T-helper 22 cell (primary cell): ENCODE data around the gene VWA5B2.
A peak's percentile ranks its signal among the peaks of the same experiment; 100 is the strongest.

Source experiments
- DNase-seq: peaks from one replicate; pipeline ENCODE4 v3.0.0-alpha.2; 2020; ENCODE audit warnings: low read depth

VWA5B2 gene

GRCh38 chr3:184229394-184230080, at the start of gene VWA5B2:
Gene VWA5B2, plus strand, starts transcription at chr3:184229585. Its CDS starts 944 bp downstream, at chr3:184230529.
- peak; percentile 62 for DNase-seq

- DNase-seq = no peak
These were observed 49.2 kb upstream of the VWA5B2 start for GRCh38 chr3:184180165-184180564.

GRCh38 chr3:184181596-184181995, 47.8 kb upstream of the VWA5B2 start:
- no peak for DNase-seq

GRCh38 chr3:184183679-184184078, 45.7 kb upstream of the VWA5B2 start:
- no peak for DNase-seq

- no peak for DNase-seq
These were observed 44.7 kb upstream of the VWA5B2 start for GRCh38 chr3:184184546-184185230.

GRCh38 chr3:184185461-184186183, 43.8 kb upstream of the VWA5B2 start:
- peak; percentile 99 for DNase-seq

- DNase-seq = no peak
These were observed 43.0 kb upstream of the VWA5B2 start, which contains the start of gene ABCF3 for GRCh38 chr3:184186184-184186901. Gene ABCF3, plus strand, starts transcription at chr3:184186199. Its CDS starts 9 bp downstream, at chr3:184186208.

GRCh38 chr3:184186902-184187207, 42.5 kb upstream of the VWA5B2 start:
- DNase-seq = no peak

- no peak for DNase-seq
These were observed 41.3 kb upstream of the VWA5B2 start for GRCh38 chr3:184188080-184188479.

- no peak for DNase-seq
These were observed 40.0 kb upstream of the VWA5B2 start for GRCh38 chr3:184189421-184189820.

GRCh38 chr3:184192889-184193288, 36.5 kb upstream of the VWA5B2 start:
- no peak for DNase-seq

GRCh38 chr3:184193991-184194539, 35.3 kb upstream of the VWA5B2 start:
- no peak for DNase-seq

- no peak for DNase-seq
These were observed 32.8 kb upstream of the VWA5B2 start for GRCh38 chr3:184196536-184196935.

- DNase-seq = no peak
These were observed 30.9 kb upstream of the VWA5B2 start for GRCh38 chr3:184198509-184198908.

- no peak for DNase-seq
These were observed 28.6 kb upstream of the VWA5B2 start for GRCh38 chr3:184200825-184201224.

GRCh38 chr3:184203526-184203925, 25.9 kb upstream of the VWA5B2 start:
- DNase-seq = no peak

GRCh38 chr3:184209146-184209923, 20.1 kb upstream of the VWA5B2 start:
- DNase-seq = no peak

GRCh38 chr3:184211297-184211696, 18.1 kb upstream of the VWA5B2 start:
- DNase-seq = no peak

GRCh38 chr3:184211718-184212117, 17.7 kb upstream of the VWA5B2 start:
- DNase-seq = no peak

GRCh38 chr3:184218814-184219213, 10.6 kb upstream of the VWA5B2 start:
- DNase-seq = no peak

- DNase-seq = no peak
These were observed 6.9 kb upstream of the VWA5B2 start for GRCh38 chr3:184222521-184222920.
